Small intestine (tissue), 4 donors: ENCODE measurements around the gene KLRF2. TPM values are rescaled to one million over a fixed set of nuclear protein-coding genes. Genes with fewer than 3 reads are reported as not detected.

Experiments
- polyA plus RNA-seq, 4 donors: library from polyadenylated mRNA; stranded (reverse) in 3 of 4; unstranded in 1 of 4; fragments of 200-250 nt in 3 of 4; fragments of 120-200 nt in 1 of 4; gene quantifications; one replicate each; pipeline versions ENCODE4 v1.2.1 to v1.2.3, GENCODE V29; 2013
- donor health status: healthy with polysubstance abuse.
- donor health status: Bipolar disorder and iron deficiency.
- donor health status: healthy.

KLRF2 gene
- polyA plus RNA-seq, 4 donors, result 0.75 TPM; not detected in 3

Other genes starting within 250 kb of the KLRF2 start
- 1 to 10 TPM in 3 of 4 donors, under 1 TPM in 1; 0.67 to 8.5 (median 2.2) TPM for gene CLEC2D, start 211.8 kb upstream of the KLRF2 start, polyA plus RNA-seq
- gene CLECL1, start 148.4 kb upstream of the KLRF2 start, polyA plus RNA-seq, result 1 to 10 TPM in 1 of 4 donors, under 1 TPM in 2, not detected in 1; 0.58 to 2.4 (median 0.92) TPM
- gene CD69, start 120.6 kb upstream of the KLRF2 start, polyA plus RNA-seq, result 1 to 10 TPM; 1.8 to 7.1 (median 5.1) TPM
- gene KLRF1, start 54.0 kb upstream of the KLRF2 start, polyA plus RNA-seq, result under 1 TPM in 2 of 4 donors, not detected in 2; 0.24 to 0.47 TPM
- 1 to 10 TPM in 3 of 4 donors, under 1 TPM in 1; 0.45 to 7.4 (median 4.9) TPM for gene CLEC2B, start 12.1 kb upstream of the KLRF2 start, polyA plus RNA-seq
- not detected for gene CLEC2A, start 50.9 kb downstream of the KLRF2 start, polyA plus RNA-seq
- gene CLEC12A, start 89.9 kb downstream of the KLRF2 start, polyA plus RNA-seq, result 1 to 10 TPM in 2 of 4 donors, not detected in 2; 1.3 to 1.5 TPM
- gene CLEC1B, start 117.6 kb downstream of the KLRF2 start, polyA plus RNA-seq, result under 1 TPM in 1 of 4 donors, not detected in 3; 0.09 TPM
- gene CLEC12B, start 129.1 kb downstream of the KLRF2 start, polyA plus RNA-seq, result under 1 TPM in 2 of 4 donors, not detected in 2; 0.09 to 0.27 TPM
- gene CLEC9A, start 149.2 kb downstream of the KLRF2 start, polyA plus RNA-seq, result 1 to 10 TPM in 1 of 4 donors, under 1 TPM in 1, not detected in 2; 0.12 to 1.6 TPM
- 1 to 10 TPM in 2 of 4 donors, not detected in 2; 1.6 to 4.9 TPM for gene CLEC1A, start 217.5 kb downstream of the KLRF2 start, polyA plus RNA-seq
- 1 to 10 TPM in 3 of 4 donors, under 1 TPM in 1; 0.45 to 7.2 (median 5.2) TPM for gene CLEC7A, start 248.7 kb downstream of the KLRF2 start, polyA plus RNA-seq